ENCODE measurements around the gene CLDN12. TPM values are rescaled to one million over a fixed set of nuclear protein-coding genes. Genes with fewer than 3 reads are reported as not detected.

The CLDN12 gene
- total RNA-seq: 21.4 TPM

- intact Hi-C loops (cut with DNase I): loop anchor here (5.0 kb wide), 1 partner anchor 56 kb away; the partner anchor contains the start of gene GTPBP10
- peak in 1 of 2 donors; percentile 96 for DNase-seq (ENCODE audit: extremely low spot score in 2 of 2)
Observed at GRCh38 chr7:90403174-90404113, at the start of gene CLDN12. CLDN12 (plus strand) TSS chr7:90403461; CDS start chr7:90412677, 9,216 bp downstream.

DNA sequence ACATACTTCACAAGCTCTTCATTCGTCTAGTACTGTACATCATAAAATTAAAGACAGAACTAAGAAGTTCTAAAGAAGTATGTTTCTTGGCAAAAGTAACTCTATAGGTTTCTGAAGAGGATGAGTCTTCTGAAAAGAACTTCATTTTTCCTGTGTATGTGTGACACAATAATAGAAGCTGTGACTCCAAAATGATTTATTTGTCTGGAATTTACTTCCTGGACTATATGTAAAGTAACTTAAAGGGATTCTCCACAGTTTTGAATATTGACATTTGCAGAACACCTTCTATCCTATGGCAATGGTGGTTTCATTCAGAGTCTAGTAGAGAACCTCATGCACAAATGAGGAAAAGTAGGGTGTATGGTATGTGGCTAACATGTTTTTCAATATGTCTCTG lies 19.8 kb upstream of the CLDN12 start:
- intact Hi-C loops (cut with DNase I): no loop called here
- Histone ChIP-seq H3K9me3 (no peaks in the 10 kb centered on the region), H3K4me1 (no peaks in the 10 kb centered on the region), H3K27ac (no peak overlapping the region), H3K27me3 (no peaks in the 10 kb centered on the region), H3K4me3 (no peak overlapping the region), H3K36me3 (peaks cover 0 to 70% of the 10 kb centered on the region in 2 donors)
- TF ChIP-seq POLR2A (IDR thresholded peaks at IDR 0.05) (no peak), POLR2AphosphoS5 (IDR thresholded peaks at IDR 0.05; ENCODE audit: insufficient read depth in 1 of 2, low read depth in 1 of 2) (no peak), CTCF (IDR thresholded peaks at IDR 0.05) (no peak)
- no peak for DNase-seq (ENCODE audit: extremely low spot score in 2 of 2)

More at GRCh38 chr7:90403174-90404113, at the start of gene CLDN12:
- Histone ChIP-seq H3K4me1 (peaks cover 13% of the 10 kb centered on the region), H3K4me3 (peak within 1 kb of the TSS; percentile 62 to 83), H3K27ac (peak within 1 kb of the TSS; percentile 90), H3K9me3 (no peaks in the 10 kb centered on the region), H3K36me3 (peaks cover 0 to 17% of the 10 kb centered on the region in 2 donors), H3K27me3 (no peaks in the 10 kb centered on the region)
- TF ChIP-seq POLR2A (IDR thresholded peaks at IDR 0.05) (no peak), POLR2AphosphoS5 (IDR thresholded peaks at IDR 0.05; ENCODE audit: insufficient read depth in 1 of 2, low read depth in 1 of 2) (peak; percentile 68 to 82)

- intact Hi-C loops (cut with DNase I): no loop called here
- Histone ChIP-seq H3K27me3 (no peaks in the 10 kb centered on the region), H3K4me1 (no peaks in the 10 kb centered on the region), H3K9me3 (no peaks in the 10 kb centered on the region), H3K4me3 (no peak overlapping the region), H3K36me3 (peaks cover 0 to 66% of the 10 kb centered on the region in 2 donors), H3K27ac (no peak overlapping the region)
- TF ChIP-seq CTCF (IDR thresholded peaks at IDR 0.05): no peak
- TF ChIP-seq POLR2A (IDR thresholded peaks at IDR 0.05): no peak
- DNase-seq (ENCODE audit: extremely low spot score in 2 of 2): no peak
Observed at GRCh38 chr7:90383861-90384260, 19.4 kb upstream of the CLDN12 start.

GRCh38 chr7:90384433-90384832 lies 18.8 kb upstream of the CLDN12 start:
- H3K4me1 ChIP-seq: no peaks in the 10 kb centered on the region
- H3K27ac ChIP-seq: no peak overlapping the region
- intact Hi-C loops (cut with DNase I): no loop called here
- no peaks in the 10 kb centered on the region for H3K27me3 ChIP-seq
- H3K9me3 ChIP-seq: no peaks in the 10 kb centered on the region
- peaks cover 0 to 60% of the 10 kb centered on the region in 2 donors for H3K36me3 ChIP-seq
- H3K4me3 ChIP-seq: no peak overlapping the region
- DNase-seq (ENCODE audit: extremely low spot score in 2 of 2): no peak
- TF ChIP-seq POLR2A (IDR thresholded peaks at IDR 0.05): no peak
- no peak for TF ChIP-seq POLR2AphosphoS5 (IDR thresholded peaks at IDR 0.05; ENCODE audit: insufficient read depth in 1 of 2, low read depth in 1 of 2)
- no peak for TF ChIP-seq CTCF (IDR thresholded peaks at IDR 0.05)

- intact Hi-C loops (cut with DNase I): no loop called here
- H3K9me3 ChIP-seq: no peaks in the 10 kb centered on the region
- no peak overlapping the region for H3K27ac ChIP-seq
- no peaks in the 10 kb centered on the region for H3K27me3 ChIP-seq
- TF ChIP-seq CTCF (IDR thresholded peaks at IDR 0.05): no peak
- no peak for TF ChIP-seq POLR2AphosphoS5 (IDR thresholded peaks at IDR 0.05; ENCODE audit: insufficient read depth in 1 of 2, low read depth in 1 of 2)
- TF ChIP-seq POLR2A (IDR thresholded peaks at IDR 0.05): no peak
- H3K36me3 ChIP-seq: peaks cover 0 to 33% of the 10 kb centered on the region in 2 donors
- no peaks in the 10 kb centered on the region for H3K4me1 ChIP-seq
- no peak overlapping the region for H3K4me3 ChIP-seq
- DNase-seq (ENCODE audit: extremely low spot score in 2 of 2): no peak
Observed at GRCh38 chr7:90387470-90388240, 15.6 kb upstream of the CLDN12 start.

Data from vagina (tissue), 2 donors.